PC-3 (cell line): ENCODE data around the gene DRAM1. TPM values are rescaled to one million over a fixed set of nuclear protein-coding genes. Genes with fewer than 3 reads are reported as not detected.
"Not testable (repeated sequence)": the region's sequence is repeated elsewhere in the genome, so short reads cannot be mapped to it uniquely, and the experiment has no call there.

Experiments
- ATAC-seq: fragments of 200-7000 bp; cut with Tn5 transposase; 2 replicates; pipeline ENCODE4 v1.9.1; 2020; ENCODE audit warnings: mild to moderate bottlenecking, moderate library complexity
- BruUV-seq: library from RNA; stranded (reverse); fragments of 400-500 nt; replicated peaks from 2 replicates; lab custom pipeline; 2021; lab: Mats Ljungman, UMichigan
- CTCF ChIA-PET: fragments of 300-600 bp; sonication (Branson Sonifier 250); formaldehyde crosslinking; loops from one replicate; lab custom pipeline; 2022; ENCODE audit warnings: antibody characterized with exemption; lab: Charles Lee
- POLR2A ChIA-PET: fragments of 300-600 bp; sonication (Branson Sonifier 250); formaldehyde crosslinking; loops from one replicate; lab custom pipeline; 2022; ENCODE audit warnings: antibody characterized with exemption; ENCODE audit not compliant: unreplicated experiment; lab: Charles Lee
- DNase-seq: peaks from one replicate; pipeline ENCODE4 v3.0.0-alpha.2; 2015
- H2AFZ ChIP-seq: fragments of 300-600 bp; sonication (generic); 2 replicates; pipeline ENCODE4 v1.6.0; 2016; ENCODE audit warnings: antibody characterized with exemption, low read length
- H3F3A ChIP-seq: fragments of 300-600 bp; sonication (generic); one replicate; pipeline ENCODE4 v1.6.0; 2017; ENCODE audit warnings: antibody characterized with exemption, low read length, control low read depth, mild to moderate bottlenecking; ENCODE audit not compliant: unreplicated experiment
- H3K27ac ChIP-seq: fragments of 300-600 bp; sonication (generic); 2 replicates; pipeline ENCODE4 v1.5.1; 2016; ENCODE audit warnings: mild to moderate bottlenecking, low read length
- H3K27me3 ChIP-seq: fragments of 300-600 bp; sonication (generic); 2 replicates; pipeline ENCODE4 v1.6.1; 2016; ENCODE audit warnings: low read length, mixed read lengths
- H3K36me3 ChIP-seq: fragments of 300-600 bp; sonication (generic); 2 replicates; pipeline ENCODE4 v1.6.1; 2016; ENCODE audit warnings: low read depth, mixed run types, low read length, mixed read lengths
- H3K4me1 ChIP-seq: fragments of 300-600 bp; sonication (generic); 2 replicates; pipeline ENCODE4 v1.5.1; 2016; ENCODE audit warnings: low read length; ENCODE audit not compliant: insufficient read depth
- H3K4me2 ChIP-seq: fragments of 300-600 bp; sonication (generic); 2 replicates; pipeline ENCODE4 v1.6.0; 2016; ENCODE audit warnings: low read length
- H3K4me3 ChIP-seq: fragments of 300-600 bp; sonication (generic); 2 replicates; pipeline ENCODE4 v1.5.1; 2016; ENCODE audit warnings: mild to moderate bottlenecking, low read length, mixed read lengths
- H3K79me2 ChIP-seq: fragments of 300-600 bp; sonication (generic); 2 replicates; pipeline ENCODE4 v1.6.1; 2017; ENCODE audit warnings: low read length, mixed read lengths
- H3K9ac ChIP-seq: fragments of 300-600 bp; sonication (generic); 2 replicates; pipeline ENCODE4 v1.6.0; 2016; ENCODE audit warnings: mild to moderate bottlenecking, low read length
- H3K9me2 ChIP-seq: fragments of 300-600 bp; sonication (generic); replicated peaks from 2 replicates; pipeline ENCODE4 v1.6.1; 2016; ENCODE audit warnings: mixed run types, low read length, mixed read lengths
- H3K9me3 ChIP-seq: fragments of 300-600 bp; sonication (generic); 2 replicates; pipeline ENCODE4 v1.6.1; 2016; ENCODE audit warnings: low read length, mixed read lengths
- H4K20me1 ChIP-seq: fragments of 300-600 bp; sonication (generic); 2 replicates; pipeline ENCODE4 v1.6.1; 2016; ENCODE audit warnings: low read length, mixed read lengths
- EZH2 ChIP-seq: fragments of 300-600 bp; sonication (generic); IDR thresholded peaks from one replicate; pipeline ENCODE4 v1.6.1; 2017; ENCODE audit warnings: antibody characterized with exemption, mild to moderate bottlenecking, low read length; ENCODE audit not compliant: unreplicated experiment
- EZH2phosphoT487 ChIP-seq: fragments of 300-600 bp; sonication (generic); IDR thresholded peaks from 2 replicates; pipeline ENCODE4 v1.6.1; 2018; ENCODE audit warnings: mild to moderate bottlenecking, antibody characterized with exemption, low read length, borderline replicate concordance
- intact Hi-C: fragments of 100-400 bp; cut with micrococcal nuclease; formaldehyde crosslinking; loops from 2 replicates; pipeline ENCODE4 v1.9.0; 2023
- total RNA-seq: library from RNA; depleted of rRNA; stranded (reverse); fragments of >200 nt; gene quantifications from 2 replicates; pipeline ENCODE4 v1.2.3, GENCODE V29; 2014
- TF ChIP-seq, protein P1 (sequence below): fragments of 300-600 bp; sonication (generic); conservative IDR thresholded peaks from 2 replicates; pipeline ENCODE4 v1.5.1; 2017; ENCODE audit warnings: antibody characterized with exemption, low read depth, mild to moderate bottlenecking, low read length

The DRAM1 gene
- total RNA-seq, 1 experiment from 2014 or later: 5.2 TPM

DNA sequence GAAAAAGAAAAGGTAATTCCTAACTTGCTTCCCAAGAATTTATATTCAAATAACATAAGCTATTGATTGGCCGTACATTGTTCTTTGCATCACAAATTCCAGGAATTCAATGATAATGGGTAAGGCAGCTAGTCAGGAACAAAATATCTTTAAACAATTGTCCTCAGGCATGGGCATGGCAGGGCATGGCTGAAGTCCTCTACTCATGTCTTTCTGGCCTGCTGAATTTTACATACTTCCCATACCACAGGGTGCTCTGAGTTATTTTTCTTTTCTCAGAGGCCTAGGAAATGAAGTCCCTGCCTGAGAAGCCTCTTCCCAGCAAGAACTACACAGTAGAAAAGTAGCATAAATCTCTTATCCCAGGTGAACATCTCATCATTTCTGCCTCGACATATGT is 15.1 kb upstream of the DRAM1 start:
- ATAC-seq (no peak), DNase-seq (no peak)
- TF ChIP-seq, protein P1, sequence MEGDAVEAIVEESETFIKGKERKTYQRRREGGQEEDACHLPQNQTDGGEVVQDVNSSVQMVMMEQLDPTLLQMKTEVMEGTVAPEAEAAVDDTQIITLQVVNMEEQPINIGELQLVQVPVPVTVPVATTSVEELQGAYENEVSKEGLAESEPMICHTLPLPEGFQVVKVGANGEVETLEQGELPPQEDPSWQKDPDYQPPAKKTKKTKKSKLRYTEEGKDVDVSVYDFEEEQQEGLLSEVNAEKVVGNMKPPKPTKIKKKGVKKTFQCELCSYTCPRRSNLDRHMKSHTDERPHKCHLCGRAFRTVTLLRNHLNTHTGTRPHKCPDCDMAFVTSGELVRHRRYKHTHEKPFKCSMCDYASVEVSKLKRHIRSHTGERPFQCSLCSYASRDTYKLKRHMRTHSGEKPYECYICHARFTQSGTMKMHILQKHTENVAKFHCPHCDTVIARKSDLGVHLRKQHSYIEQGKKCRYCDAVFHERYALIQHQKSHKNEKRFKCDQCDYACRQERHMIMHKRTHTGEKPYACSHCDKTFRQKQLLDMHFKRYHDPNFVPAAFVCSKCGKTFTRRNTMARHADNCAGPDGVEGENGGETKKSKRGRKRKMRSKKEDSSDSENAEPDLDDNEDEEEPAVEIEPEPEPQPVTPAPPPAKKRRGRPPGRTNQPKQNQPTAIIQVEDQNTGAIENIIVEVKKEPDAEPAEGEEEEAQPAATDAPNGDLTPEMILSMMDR: no peak
- TF ChIP-seq EZH2phosphoT487 (no peak), EZH2 (no peak)
- Histone ChIP-seq H3K79me2 (no peaks in the 10 kb centered on the region), H3K27ac (no peak overlapping the region), H3K4me3 (no peak overlapping the region), H2AFZ (no peak overlapping the region), H4K20me1 (no peaks in the 10 kb centered on the region), H3K9me3 (0 out of 2 replicates have a peak, but pooled peaks cover 4% of the 10 kb centered on the region), H3K36me3 (no peaks in the 10 kb centered on the region), H3F3A (no peaks in the 10 kb centered on the region), H3K4me1 (no peaks in the 10 kb centered on the region; the same call in 1 of the 2 replicates), H3K4me2 (no peak overlapping the region), H3K27me3 (no peaks in the 10 kb centered on the region), H3K9me2 (no peaks in the 10 kb centered on the region), H3K9ac (no peak overlapping the region)
- intact Hi-C loops: no loop called here
- CTCF ChIA-PET: no interaction called here
- POLR2A ChIA-PET: no interaction called here
- BruUV-seq: no TSS peak

DNA sequence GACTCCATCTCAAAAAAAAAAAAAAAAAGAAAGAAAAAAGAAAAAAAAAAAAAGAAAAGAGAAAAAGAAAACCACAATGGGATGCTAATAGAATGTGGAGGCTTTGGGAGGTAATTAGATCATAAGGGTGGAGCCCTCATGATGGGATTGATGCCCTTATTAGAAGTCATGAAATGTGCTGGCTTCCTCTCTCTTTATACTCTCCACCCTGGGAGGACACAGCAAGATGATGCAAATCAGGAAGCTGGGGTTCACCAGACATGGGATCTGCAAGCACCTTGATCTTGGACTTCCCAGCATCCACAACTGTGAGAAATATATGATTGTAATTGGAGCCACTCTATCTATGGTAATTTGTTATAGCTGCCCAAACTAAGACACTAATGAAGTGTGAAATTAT is 13.4 kb upstream of the DRAM1 start:
- CTCF ChIA-PET: no interaction called here
- H3K4me2 ChIP-seq: no peak overlapping the region
- no peak for ATAC-seq
- intact Hi-C loops: no loop called here
- H3F3A ChIP-seq: no peaks in the 10 kb centered on the region
- no peaks in the 10 kb centered on the region for H4K20me1 ChIP-seq
- H3K9ac ChIP-seq: no peak overlapping the region
- POLR2A ChIA-PET: no interaction called here
- H3K4me1 ChIP-seq: no peaks in the 10 kb centered on the region
- H3K36me3 ChIP-seq: no peaks in the 10 kb centered on the region
- H3K27ac ChIP-seq: no peak overlapping the region
- H3K9me3 ChIP-seq: 0 out of 2 replicates have a peak, but pooled peaks cover 4% of the 10 kb centered on the region
- no peak overlapping the region for H2AFZ ChIP-seq
- BruUV-seq: no TSS peak
- H3K79me2 ChIP-seq: no peaks in the 10 kb centered on the region
- TF ChIP-seq EZH2 (no peak), EZH2phosphoT487 (no peak)
- TF ChIP-seq, protein P1: no peak
- H3K9me2 ChIP-seq: no peaks in the 10 kb centered on the region
- no peak overlapping the region for H3K4me3 ChIP-seq
- H3K27me3 ChIP-seq: no peaks in the 10 kb centered on the region
- no peak for DNase-seq

DNA sequence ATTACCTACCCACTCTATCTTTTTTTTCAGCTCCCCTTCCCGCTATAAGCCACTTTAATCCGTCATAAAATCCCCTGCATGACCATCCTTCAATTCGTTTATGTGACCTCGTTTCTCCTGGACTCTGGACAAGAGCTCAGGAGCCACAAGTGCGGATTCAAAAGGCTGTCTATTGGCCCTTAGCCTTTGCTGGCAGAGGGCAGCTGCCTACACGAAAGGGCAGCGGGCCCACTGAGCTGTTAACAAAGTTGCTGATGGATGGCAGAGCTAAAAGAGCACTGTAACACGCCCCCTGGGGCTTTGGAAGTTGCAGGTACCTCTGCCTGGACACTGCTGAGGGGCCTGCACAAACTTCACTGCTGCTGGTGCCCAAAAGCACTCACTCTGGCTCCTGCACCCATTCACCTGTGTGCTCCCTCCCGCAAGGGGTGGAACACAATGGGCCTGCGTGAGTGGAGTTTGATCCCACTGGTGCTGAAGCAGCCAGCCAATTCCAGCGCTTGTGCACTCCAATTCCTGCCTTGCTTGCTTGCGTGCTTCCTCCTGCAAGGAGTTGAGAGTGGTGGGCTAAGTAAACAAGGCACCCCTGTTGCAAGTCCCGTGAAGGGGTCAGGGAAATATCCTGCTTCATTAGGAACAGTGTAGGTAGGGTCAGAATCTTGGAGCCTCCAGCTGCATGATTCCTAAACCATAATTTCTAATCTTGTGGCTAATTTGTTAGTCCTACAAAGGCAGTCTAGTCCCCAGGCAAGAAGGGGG is 10.6 kb upstream of the DRAM1 start:
- no peak for ATAC-seq
- BruUV-seq: no TSS peak
- Histone ChIP-seq H3K4me3 (no peak overlapping the region), H3K27ac (no peak overlapping the region), H3K9me3 (0 out of 2 replicates have a peak, but pooled peaks cover 7% of the 10 kb centered on the region), H4K20me1 (no peaks in the 10 kb centered on the region), H3F3A (no peaks in the 10 kb centered on the region), H3K79me2 (no peaks in the 10 kb centered on the region), H3K36me3 (no peaks in the 10 kb centered on the region), H2AFZ (no peak overlapping the region), H3K9ac (no peak overlapping the region), H3K4me1 (no peaks in the 10 kb centered on the region), H3K27me3 (no peaks in the 10 kb centered on the region), H3K4me2 (no peak overlapping the region), H3K9me2 (no peaks in the 10 kb centered on the region)
- intact Hi-C loops: no loop called here
- CTCF ChIA-PET: interaction anchor here (0.6 kb wide), 1 partner anchor 28 kb away, joined by 3 read pairs; no protein-coding TSS in a partner anchor
- no peak for TF ChIP-seq EZH2phosphoT487
- TF ChIP-seq, protein P1: no peak
- no peak for TF ChIP-seq EZH2
- DNase-seq: no peak
- POLR2A ChIA-PET: interaction anchor here (0.6 kb wide), 1 partner anchor 98 kb away, joined by 3 read pairs; no protein-coding TSS in a partner anchor

DNA sequence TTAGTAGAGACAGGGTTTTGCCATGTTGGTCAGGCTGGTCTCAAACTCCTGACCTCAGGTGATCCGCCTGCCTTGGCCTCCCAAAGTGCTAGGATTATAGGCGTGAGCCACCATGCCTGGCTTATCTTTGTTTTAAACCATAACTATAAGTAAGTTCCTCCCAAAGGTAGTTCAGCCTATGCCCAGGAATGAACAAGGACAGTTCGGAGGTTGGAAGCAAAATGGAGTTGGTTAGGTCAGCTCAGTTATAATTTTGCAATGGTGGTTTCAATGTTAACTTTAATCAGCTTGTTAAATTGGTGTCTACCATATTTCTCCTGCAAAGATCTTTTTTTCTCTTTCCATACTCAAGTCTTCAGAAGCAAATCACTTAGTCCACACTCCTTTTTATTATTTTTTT is 9.8 kb upstream of the DRAM1 start:
- H3K27me3 ChIP-seq, H2AFZ ChIP-seq, H3K9me3 ChIP-seq, H3F3A ChIP-seq, H4K20me1 ChIP-seq, ATAC-seq, intact Hi-C loops, H3K4me2 ChIP-seq, H3K4me3 ChIP-seq, BruUV-seq, H3K9ac ChIP-seq, H3K4me1 ChIP-seq, H3K36me3 ChIP-seq, H3K9me2 ChIP-seq, H3K79me2 ChIP-seq, H3K27ac ChIP-seq, DNase-seq: not testable (repeated sequence)
- CTCF ChIA-PET: interaction anchor here (0.6 kb wide), 1 partner anchor 29 kb away, joined by 3 read pairs; no protein-coding TSS in a partner anchor
- POLR2A ChIA-PET: interaction anchor here (0.6 kb wide), 1 partner anchor 97 kb away, joined by 3 read pairs; no protein-coding TSS in a partner anchor
